KOPT-K1 (cell line): Measurements from ENCODE around the gene SAGE1.

ENCODE experiments used
- H3K27ac ChIP-seq: fragments of 200-600 bp; sonication (generic); 2 replicates; pipeline ENCODE4 v1.5.1; 2016; ENCODE audit warnings: antibody characterized with exemption, mild to moderate bottlenecking, low read depth, low read length; ENCODE audit not compliant: poor library complexity, severe bottlenecking
- H3K36me3 ChIP-seq: fragments of 200-600 bp; sonication (generic); 2 replicates; pipeline ENCODE4 v1.5.1; 2017; ENCODE audit warnings: antibody characterized with exemption, mild to moderate bottlenecking, low read length, moderate library complexity; ENCODE audit not compliant: insufficient read depth
- H3K9me3 ChIP-seq: fragments of 200-600 bp; sonication (generic); 2 replicates; pipeline ENCODE4 v1.5.1; 2017; ENCODE audit warnings: antibody characterized with exemption, low read length, mild to moderate bottlenecking; ENCODE audit not compliant: insufficient read depth, poor library complexity, severe bottlenecking

Gene SAGE1

DNA sequence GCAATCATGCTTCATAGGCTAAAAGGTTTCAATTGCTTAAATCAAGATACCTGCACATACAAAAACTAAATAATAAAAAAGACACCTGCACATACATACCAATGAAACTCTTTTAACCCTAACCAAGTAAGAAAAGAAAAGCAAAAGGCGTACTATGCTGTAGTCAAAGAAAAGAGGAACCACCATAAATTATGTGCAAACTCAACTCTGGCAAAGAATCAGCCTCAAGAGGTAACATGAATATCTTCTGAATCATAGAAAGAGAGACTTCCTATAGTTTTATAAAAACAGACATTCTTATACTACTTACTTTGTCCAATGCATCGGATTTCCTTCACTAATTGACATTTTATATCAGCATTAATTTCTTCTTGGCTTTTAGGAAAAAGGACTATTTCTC lies 51.0 kb downstream of the SAGE1 start:
- no peaks in the 10 kb centered on the region for H3K36me3 ChIP-seq
- no peak overlapping the region for H3K27ac ChIP-seq
- no peaks in the 10 kb centered on the region for H3K9me3 ChIP-seq

DNA sequence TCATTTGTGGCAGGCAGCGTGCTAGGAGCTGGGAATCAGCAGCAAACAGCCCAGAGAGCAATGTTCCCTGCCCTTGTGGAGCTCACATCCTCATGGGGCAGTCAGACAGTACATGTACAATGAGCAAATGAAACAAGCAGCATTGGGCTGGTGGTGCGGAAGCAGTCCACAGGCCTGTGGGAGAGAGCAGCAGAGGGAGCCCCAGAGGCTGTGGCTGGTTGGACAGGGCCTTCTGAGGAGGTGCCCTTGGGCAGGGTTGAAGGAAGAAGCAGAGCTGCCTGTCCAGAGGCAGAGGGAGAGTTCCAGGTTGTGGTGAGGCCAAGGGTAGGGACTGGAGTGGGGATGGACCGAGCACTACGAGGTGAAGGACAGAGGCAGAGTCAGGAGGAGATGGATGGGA lies 57.8 kb downstream of the SAGE1 start:
- Histone ChIP-seq H3K36me3 (no peaks in the 10 kb centered on the region), H3K27ac (no peak overlapping the region), H3K9me3 (no peaks in the 10 kb centered on the region)
